CD14-positive monocyte (primary cell): ENCODE results near the gene BACE1-AS. TPM values are rescaled to one million over a fixed set of nuclear protein-coding genes. Genes with fewer than 3 reads are reported as not detected.

Experiments used
- DNase-seq, 3 donors: peaks; one replicate each; pipeline ENCODE4 v3.0.0-alpha.2; 2011 to 2022
- H2AFZ ChIP-seq: 2 replicates; pipeline ENCODE4 v1.6.0; 2012; ENCODE audit warnings: mild to moderate bottlenecking, low read depth, low read length, inconsistent platforms; ENCODE audit not compliant: insufficient read depth, poor library complexity, severe bottlenecking
- H3K27ac ChIP-seq, 2 donors: 1 replicate in 1 of 2; 2 replicates in 1 of 2; pipeline ENCODE4 v1.5.1; 2012 to 2013; ENCODE audit warnings: low read length in 2 of 2, control low read depth in 1 of 2, inconsistent platforms in 1 of 2, low read depth in 1 of 2, mild to moderate bottlenecking in 1 of 2
- H3K27me3 ChIP-seq, 2 donors: one replicate each; pipeline versions ENCODE4 v1.6.0 to v1.6.1; 2011 to 2013; ENCODE audit warnings: low read length in 2 of 2; ENCODE audit not compliant: control insufficient read depth in 2 of 2, insufficient read depth in 2 of 2
- H3K36me3 ChIP-seq, 2 donors: replicated peaks in 1 of 2; 1 replicate in 1 of 2; 2 replicates in 1 of 2; pipeline versions ENCODE4 v1.5.1 to v1.6.1; 2012 to 2013; ENCODE audit warnings: low read length in 2 of 2, control low read depth in 1 of 2, inconsistent platforms in 1 of 2, mild to moderate bottlenecking in 1 of 2; ENCODE audit not compliant: insufficient read depth in 2 of 2, control insufficient read depth in 1 of 2
- H3K4me1 ChIP-seq, 2 donors: 1 replicate in 1 of 2; 2 replicates in 1 of 2; pipeline versions ENCODE4 v1.5.1 to v1.6.1; 2012 to 2013; ENCODE audit warnings: low read length in 2 of 2, control low read depth in 1 of 2, inconsistent platforms in 1 of 2, mild to moderate bottlenecking in 1 of 2, moderate library complexity in 1 of 2; ENCODE audit not compliant: insufficient read depth in 2 of 2, control insufficient read depth in 1 of 2
- H3K4me2 ChIP-seq: replicated peaks from 2 replicates; pipeline ENCODE3; 2012; ENCODE audit warnings: low read length, moderate library complexity, mild to moderate bottlenecking; ENCODE audit not compliant: poor library complexity, severe bottlenecking; ENCODE audit errors: extremely low read depth
- H3K4me3 ChIP-seq, 3 experiments: fragments of 200-600 bp in 1 of 3; sonication (generic) in 1 of 3; replicated peaks in 1 of 3; 1 replicate in 2 of 3; 2 replicates in 1 of 3; pipeline ENCODE4 v1.5.1; 2011 to 2013; ENCODE audit warnings: low read length in 3 of 3, mild to moderate bottlenecking in 3 of 3, control low read depth in 2 of 3, low read depth in 2 of 3, inconsistent platforms in 1 of 3, moderate library complexity in 1 of 3
- H3K79me2 ChIP-seq: 2 replicates; pipeline ENCODE4 v1.6.0; 2012; ENCODE audit warnings: mild to moderate bottlenecking, control low read depth, inconsistent platforms, low read length, moderate library complexity; ENCODE audit not compliant: insufficient read depth
- H3K9ac ChIP-seq: 2 replicates; pipeline ENCODE4 v1.6.0; 2017; ENCODE audit warnings: low read length, mild to moderate bottlenecking; ENCODE audit not compliant: insufficient read depth, poor library complexity, severe bottlenecking
- H3K9me3 ChIP-seq, 2 donors: replicated peaks in 1 of 2; 1 replicate in 1 of 2; 2 replicates in 1 of 2; pipeline versions ENCODE4 v1.5.1 to v1.6.1; 2012 to 2013; ENCODE audit warnings: low read length in 2 of 2, control low read depth in 1 of 2; ENCODE audit not compliant: control insufficient read depth in 1 of 2, insufficient read depth in 1 of 2
- H4K20me1 ChIP-seq: 2 replicates; pipeline ENCODE4 v1.6.0; 2012; ENCODE audit warnings: mild to moderate bottlenecking, low read length, control low read depth, moderate library complexity; ENCODE audit not compliant: insufficient read depth
- H3K27ac Mint-ChIP-seq, 7 donors: one replicate each; pipeline ENCODE4 v1.8.0; 2020; ENCODE audit warnings: mild to moderate bottlenecking in 7 of 7, mixed read lengths in 7 of 7, moderate library complexity in 6 of 7, inconsistent platforms in 2 of 7
- H3K27me3 Mint-ChIP-seq, 3 donors: one replicate each; pipeline ENCODE4 v1.8.0; 2021 to 2022; ENCODE audit warnings: low read depth in 3 of 3, mild to moderate bottlenecking in 3 of 3, mixed read lengths in 3 of 3, moderate library complexity in 3 of 3, inconsistent platforms in 1 of 3
- H3K36me3 Mint-ChIP-seq, 2 donors: one replicate each; pipeline ENCODE4 v1.8.0; 2020; ENCODE audit warnings: mixed read lengths in 2 of 2, inconsistent platforms in 1 of 2, mild to moderate bottlenecking in 1 of 2
- H3K4me1 Mint-ChIP-seq: one replicate; pipeline ENCODE4 v1.8.0; 2020; ENCODE audit warnings: mild to moderate bottlenecking, mixed read lengths
- H3K4me3 Mint-ChIP-seq, 2 donors: one replicate each; pipeline ENCODE4 v1.8.0; 2020; ENCODE audit warnings: mild to moderate bottlenecking in 2 of 2, mixed read lengths in 2 of 2, moderate library complexity in 1 of 2
- H3K9me3 Mint-ChIP-seq, 7 donors: one replicate each; pipeline ENCODE4 v1.8.0; 2020 to 2022; ENCODE audit warnings: mixed read lengths in 7 of 7, mild to moderate bottlenecking in 6 of 7, moderate library complexity in 6 of 7, inconsistent platforms in 2 of 7
- CTCF ChIP-seq: fragments of 200-600 bp; IDR thresholded peaks from one replicate; pipeline ENCODE4 v1.8.0; 2022; ENCODE audit warnings: antibody characterized with exemption, mild to moderate bottlenecking
- WGBS: methylation state at CpG from one replicate; pipeline ENCODE4 v1.1.5; 2013; ENCODE audit warnings: missing lambda C conversion rate; ENCODE audit not compliant: insufficient coverage; 5-methylcytosine and 5-hydroxymethylcytosine counted together
- intact Hi-C, 2 donors: fragments of 100-400 bp; cut with micrococcal nuclease; formaldehyde crosslinking; loops; one replicate each; pipeline versions ENCODE4 v1.15.0 to v1.15.1; 2023
- polyA plus RNA-seq, 3 donors: library from polyadenylated mRNA; depleted of rRNA in 1 of 3; unstranded in 2 of 3; stranded (reverse) in 1 of 3; fragments of 300-500 nt in 2 of 3; fragments of >200 nt in 1 of 3; fragmentation: Illumina TruSeq in 2 of 3; gene quantifications; 1 replicate in 2 of 3; 2 replicates in 1 of 3; pipeline ENCODE4 v1.2.3, GENCODE V29; 2012 to 2021

BACE1-AS gene
- polyA plus RNA-seq, 3 donors = 2.7 TPM; not detected in 2

GRCh38 chr11:117265745-117266144 lies 25.4 kb upstream of the BACE1-AS start:
- Histone ChIP-seq H3K9me3 (no peaks in the 10 kb centered on the region), H3K4me2 (no peak overlapping the region), H2AFZ (no peak overlapping the region), H3K4me3 (no peak overlapping the region), H3K36me3 (peaks cover 13 to 54% of the 10 kb centered on the region in 2 donors), H3K79me2 (no peaks in the 10 kb centered on the region), H3K27me3 (no peaks in the 10 kb centered on the region), H3K9ac (no peak overlapping the region), H3K27ac (no peak overlapping the region), H4K20me1 (no peaks in the 10 kb centered on the region), H3K4me1 (no peaks in the 10 kb centered on the region)
- no CpG with 5 or more reads among the region's 2 CpGs for WGBS
- Mint-ChIP-seq H3K27me3 (peaks cover 0 to 1% (median 0%) of the 10 kb centered on the region in 3 donors), H3K27ac (no peak overlapping the region), H3K36me3 (peaks cover 42 to 63% of the 10 kb centered on the region in 2 donors), H3K4me3 (no peak overlapping the region), H3K9me3 (no peaks in the 10 kb centered on the region), H3K4me1 (no peaks in the 10 kb centered on the region)
- intact Hi-C loops = no loop called here
- no peak for DNase-seq
- TF ChIP-seq CTCF = no peak

GRCh38 chr11:117269856-117270255 lies 21.3 kb upstream of the BACE1-AS start:
- H3K36me3 ChIP-seq = peaks cover 2 to 34% of the 10 kb centered on the region in 2 donors

More at GRCh38 chr11:117269856-117270255, 21.3 kb upstream of the BACE1-AS start:
- DNase-seq = no peak
- H3K4me2 ChIP-seq = no peak overlapping the region
- H3K4me3 ChIP-seq = no peak overlapping the region
- Mint-ChIP-seq H3K9me3 (peaks cover 1 to 7% (median 5%) of the 10 kb centered on the region in 7 donors), H3K4me3 (no peak overlapping the region), H3K27me3 (peaks cover 0 to 1% (median 0%) of the 10 kb centered on the region in 3 donors), H3K4me1 (no peaks in the 10 kb centered on the region), H3K27ac (no peak overlapping the region), H3K36me3 (peaks cover 41 to 63% of the 10 kb centered on the region in 2 donors)
- no CpG with 5 or more reads among the region's 2 CpGs for WGBS
- intact Hi-C loops = no loop called here
- H3K4me1 ChIP-seq = no peaks in the 10 kb centered on the region
- no peaks in the 10 kb centered on the region for H3K9me3 ChIP-seq
- no peak for TF ChIP-seq CTCF
- H3K79me2 ChIP-seq = no peaks in the 10 kb centered on the region
- no peak overlapping the region for H3K27ac ChIP-seq
- H3K9ac ChIP-seq = no peak overlapping the region
- no peaks in the 10 kb centered on the region for H4K20me1 ChIP-seq
- H2AFZ ChIP-seq = no peak overlapping the region
- H3K27me3 ChIP-seq = no peaks in the 10 kb centered on the region
